ENCODE measurements around the gene GBF1. TPM values are rescaled to one million over a fixed set of nuclear protein-coding genes. Genes with fewer than 3 reads are reported as not detected.

GBF1 gene
- total and polyA plus RNA-seq, 2 of the 13 experiments (the other 11 are each of a cell fraction or from before 2014, with no cell fraction given), result 17.1 to 21.9 TPM

GRCh38 chr10:102287991-102288390 is 42.7 kb downstream of the GBF1 start:
- ATAC-seq (no peak), DNase-seq (ENCODE audit: low spot score) (no peak), FAIRE-seq (no peak)
- Histone ChIP-seq H3K9ac (ENCODE audit: insufficient read depth, low read depth, low read length) (no peak overlapping the region), H3K27ac (ENCODE audit: extremely low read length, insufficient read depth, low read length) (no peak overlapping the region), H3K4me3 (replicated peaks in 1 of 3; ENCODE audit: insufficient read depth in 1 of 3, low read depth in 2 of 3, low read length in 3 of 3) (no peak overlapping the region), H2AFZ (ENCODE audit: low read length) (no peak overlapping the region), H3K9me3 (ENCODE audit: low read length) (no peaks in the 10 kb centered on the region), H3K36me3 (replicated peaks in 1 of 2; ENCODE audit: control insufficient read depth in 1 of 2, insufficient read depth in 2 of 2, low read length in 2 of 2) (peaks cover 1 to 24% of the 10 kb centered on the region in 2 experiments; a peak in 2 of 5 replicates), H3K4me1 (ENCODE audit: insufficient read depth, low read length) (peaks cover 9% of the 10 kb centered on the region), H3K79me2 (ENCODE audit: insufficient read depth, low read length) (peaks cover 23% of the 10 kb centered on the region), H4K20me1 (ENCODE audit: insufficient read depth, low read length) (peaks cover 2% of the 10 kb centered on the region; the same call in 1 of the 2 replicates), H3K27me3 (ENCODE audit: control insufficient read depth in 1 of 2, insufficient read depth in 2 of 2, low read length in 2 of 2) (no peaks in the 10 kb centered on the region), H3K4me2 (ENCODE audit: low read depth, low read length) (no peak overlapping the region)
- intact Hi-C loops (cut with micrococcal nuclease; ENCODE audit: unreplicated experiment), result loop anchor here (10.0 kb wide), 1 partner anchor 47 kb away; no protein-coding TSS in a partner anchor
- 97% methylated on average over 4 of the region's 4 CpGs for WGBS (ENCODE audit: low lambda C conversion rate)
- TF ChIP-seq ZNF790 (CRISPR knock-in tag; IDR thresholded peaks at IDR 0.05; ENCODE audit: borderline replicate concordance) (no peak), KLF6 (CRISPR knock-in tag; IDR thresholded peaks at IDR 0.05) (no peak), KLF9 (CRISPR knock-in tag; IDR thresholded peaks at IDR 0.05; ENCODE audit: low read depth) (no peak), ZNF232 (CRISPR knock-in tag; IDR thresholded peaks at IDR 0.05; ENCODE audit: borderline replicate concordance) (no peak), TFDP2 (CRISPR knock-in tag; IDR thresholded peaks at IDR 0.05) (no peak), MYPOP (CRISPR knock-in tag; IDR thresholded peaks at IDR 0.05) (no peak), SAP130 (CRISPR knock-in tag; IDR thresholded peaks at IDR 0.05; ENCODE audit: low read depth) (no peak), LBX2 (CRISPR knock-in tag; IDR thresholded peaks at IDR 0.05; ENCODE audit: borderline replicate concordance) (no peak), ZNF841 (CRISPR knock-in tag; IDR thresholded peaks at IDR 0.05; ENCODE audit: borderline replicate concordance) (no peak), NFYC (CRISPR knock-in tag; IDR thresholded peaks at IDR 0.05) (no peak), ZC3H13 (CRISPR knock-in tag; IDR thresholded peaks at IDR 0.05) (no peak), ZNF503 (CRISPR knock-in tag; IDR thresholded peaks at IDR 0.05) (no peak), ZNF678 (CRISPR knock-in tag; IDR thresholded peaks at IDR 0.05) (no peak), ZMYM4 (CRISPR knock-in tag; IDR thresholded peaks at IDR 0.05) (no peak), ZNF276 (CRISPR knock-in tag; IDR thresholded peaks at IDR 0.05; ENCODE audit: low read depth) (no peak), ZNF17 (CRISPR knock-in tag; IDR thresholded peaks at IDR 0.05) (no peak)
- ChIA-PET POLR2A (no interaction called here), CTCF (ENCODE audit: low intra/inter-chr PET ratio, low total read pairs) (no interaction called here)
- no TSS peak for BruUV-seq (replicated peaks)
- in situ Hi-C loops (cut with HindIII; ENCODE audit: extremely low pct_ligation_motif_present, low pct_unique_long_range_greater_than_20kb), result no loop called here
